ENCODE data around the gene GAREM1. TPM values are rescaled to one million over a fixed set of nuclear protein-coding genes. Genes with fewer than 3 reads are reported as not detected.
"Not testable (repeated sequence)": the region's sequence is repeated elsewhere in the genome, so short reads cannot be mapped to it uniquely, and the experiment has no call there.

The GAREM1 gene
- total RNA-seq, 3 donors from 2014 or later: 14.5 to 29.0 (median 19.6) TPM

DNA sequence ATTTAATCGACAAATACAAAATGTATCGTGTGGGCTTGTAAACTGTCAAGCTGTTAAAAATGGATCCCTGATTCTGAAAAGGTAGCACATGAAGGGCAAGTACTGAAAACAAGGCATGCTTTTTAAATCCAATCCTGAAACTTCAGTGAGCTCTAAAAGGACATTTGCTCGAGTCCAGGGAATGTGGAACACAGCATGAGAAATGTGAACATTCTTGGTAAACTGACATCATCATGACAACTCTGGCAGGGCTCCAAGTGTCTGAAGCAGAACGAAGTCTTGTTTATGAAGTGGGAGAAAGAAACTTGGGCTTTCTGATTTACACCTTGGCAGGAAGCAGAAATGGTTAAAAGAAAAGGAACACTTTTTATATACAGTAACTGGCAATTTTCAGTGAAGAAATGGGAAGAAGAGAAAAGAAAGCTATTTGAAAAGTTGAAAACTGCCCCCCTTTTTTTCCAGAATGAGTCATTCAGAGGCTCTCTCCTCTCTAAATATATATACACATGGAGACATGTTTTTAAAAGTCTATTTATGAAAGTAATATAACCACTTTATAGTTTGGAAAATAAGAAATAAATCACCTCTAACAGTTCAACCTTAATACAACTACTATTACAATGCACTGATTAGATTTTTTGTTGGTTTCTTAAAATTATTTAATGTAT lies 120.8 kb downstream of the GAREM1 start:
- Histone ChIP-seq H3K4me1 (ENCODE audit: low read depth) (no peaks in the 10 kb centered on the region), H3K4me3 (no peak overlapping the region)
- ATAC-seq: peak; percentile 33

DNA sequence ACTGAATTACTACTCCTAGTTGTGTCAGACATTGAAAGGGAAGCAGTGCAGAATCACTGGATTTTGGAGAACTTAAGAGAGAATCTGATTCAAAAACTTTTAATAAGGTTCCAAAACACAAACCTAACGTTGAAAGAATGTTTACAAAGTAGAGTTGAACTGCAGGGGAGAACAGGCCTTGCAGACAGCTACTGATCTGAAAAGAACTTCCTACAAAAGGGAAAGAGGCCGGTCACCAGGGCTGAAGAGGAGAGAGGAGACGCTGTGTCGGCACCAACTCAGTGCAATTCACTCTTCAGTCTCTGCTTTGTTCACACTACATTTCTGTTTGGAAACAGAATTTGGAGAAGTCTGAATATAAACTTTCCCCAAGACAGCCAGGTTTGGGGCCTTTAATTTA lies 124.0 kb downstream of the GAREM1 start:
- no peaks in the 10 kb centered on the region for H3K4me1 ChIP-seq (ENCODE audit: low read depth)
- no peaks in the 10 kb centered on the region for H3K36me3 ChIP-seq (ENCODE audit: low read depth)
- H3K9me3 ChIP-seq: no peaks in the 10 kb centered on the region
- intact Hi-C loops (cut with DNase I, micrococcal nuclease): no loop called here
- no peak overlapping the region for H3K4me3 ChIP-seq
- no peak for DNase-seq
- TF ChIP-seq, protein P1, sequence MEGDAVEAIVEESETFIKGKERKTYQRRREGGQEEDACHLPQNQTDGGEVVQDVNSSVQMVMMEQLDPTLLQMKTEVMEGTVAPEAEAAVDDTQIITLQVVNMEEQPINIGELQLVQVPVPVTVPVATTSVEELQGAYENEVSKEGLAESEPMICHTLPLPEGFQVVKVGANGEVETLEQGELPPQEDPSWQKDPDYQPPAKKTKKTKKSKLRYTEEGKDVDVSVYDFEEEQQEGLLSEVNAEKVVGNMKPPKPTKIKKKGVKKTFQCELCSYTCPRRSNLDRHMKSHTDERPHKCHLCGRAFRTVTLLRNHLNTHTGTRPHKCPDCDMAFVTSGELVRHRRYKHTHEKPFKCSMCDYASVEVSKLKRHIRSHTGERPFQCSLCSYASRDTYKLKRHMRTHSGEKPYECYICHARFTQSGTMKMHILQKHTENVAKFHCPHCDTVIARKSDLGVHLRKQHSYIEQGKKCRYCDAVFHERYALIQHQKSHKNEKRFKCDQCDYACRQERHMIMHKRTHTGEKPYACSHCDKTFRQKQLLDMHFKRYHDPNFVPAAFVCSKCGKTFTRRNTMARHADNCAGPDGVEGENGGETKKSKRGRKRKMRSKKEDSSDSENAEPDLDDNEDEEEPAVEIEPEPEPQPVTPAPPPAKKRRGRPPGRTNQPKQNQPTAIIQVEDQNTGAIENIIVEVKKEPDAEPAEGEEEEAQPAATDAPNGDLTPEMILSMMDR (IDR thresholded peaks at IDR 0.05): no peak
- no peak for ATAC-seq

More for the DNA sequence above, 120.8 kb downstream of the GAREM1 start:
- TF ChIP-seq, protein P1 (IDR thresholded peaks at IDR 0.05): no peak
- H3K9me3 ChIP-seq: no peaks in the 10 kb centered on the region
- intact Hi-C loops (cut with DNase I, micrococcal nuclease): no loop called here
- peak in 1 of 3 donors; percentile 56 for DNase-seq
- no peaks in the 10 kb centered on the region for H3K36me3 ChIP-seq (ENCODE audit: low read depth)

DNA sequence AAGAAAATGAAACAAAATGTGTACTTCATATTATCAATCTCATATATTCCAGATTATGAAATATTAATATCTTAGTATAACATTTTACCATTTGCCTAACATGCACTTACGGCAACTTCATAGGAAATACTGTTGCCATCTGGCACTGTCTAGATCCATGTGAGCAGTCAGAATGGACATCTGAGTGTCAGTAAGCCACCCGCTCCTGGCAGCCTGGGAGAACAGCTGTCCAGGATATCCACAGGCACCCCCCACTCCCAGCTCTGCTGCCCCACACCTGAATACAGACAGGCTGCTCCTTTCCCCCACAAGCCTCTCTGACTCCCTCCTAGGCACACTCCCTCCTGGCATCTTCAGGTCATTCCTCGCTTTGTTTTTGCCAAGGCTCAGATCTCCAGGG lies 127.0 kb downstream of the GAREM1 start:
- no peak for ATAC-seq
- DNase-seq: no peak
- Histone ChIP-seq H3K9me3 (no peaks in the 10 kb centered on the region), H3K4me3 (no peak overlapping the region), H3K36me3 (ENCODE audit: low read depth) (no peaks in the 10 kb centered on the region), H3K4me1 (ENCODE audit: low read depth) (no peaks in the 10 kb centered on the region)
- TF ChIP-seq, protein P1 (IDR thresholded peaks at IDR 0.05): no peak
- intact Hi-C loops (cut with DNase I, micrococcal nuclease): no loop called here

DNA sequence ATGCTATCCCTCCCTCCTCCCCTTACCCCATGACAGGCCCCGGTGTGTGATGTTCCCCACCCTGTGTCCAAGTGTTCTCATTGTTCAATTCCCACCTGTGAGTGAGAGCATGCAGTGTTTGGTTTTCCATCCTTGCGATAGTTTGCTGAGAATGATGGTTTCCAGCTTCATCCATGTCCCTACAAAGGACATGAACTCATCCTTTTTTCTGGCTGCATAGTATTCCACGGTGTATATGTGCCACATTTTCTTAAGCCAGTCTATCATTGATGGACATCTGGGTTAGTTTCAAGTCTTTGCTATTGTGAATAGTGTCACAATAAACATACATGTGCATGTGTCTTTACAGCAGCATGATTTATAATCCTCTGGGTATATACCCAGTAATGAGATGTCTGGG lies 129.6 kb downstream of the GAREM1 start:
- H3K4me1 ChIP-seq (ENCODE audit: low read depth); ATAC-seq; H3K4me3 ChIP-seq; DNase-seq; H3K9me3 ChIP-seq; H3K36me3 ChIP-seq (ENCODE audit: low read depth); intact Hi-C loops (cut with DNase I, micrococcal nuclease): not testable (repeated sequence)

DNA sequence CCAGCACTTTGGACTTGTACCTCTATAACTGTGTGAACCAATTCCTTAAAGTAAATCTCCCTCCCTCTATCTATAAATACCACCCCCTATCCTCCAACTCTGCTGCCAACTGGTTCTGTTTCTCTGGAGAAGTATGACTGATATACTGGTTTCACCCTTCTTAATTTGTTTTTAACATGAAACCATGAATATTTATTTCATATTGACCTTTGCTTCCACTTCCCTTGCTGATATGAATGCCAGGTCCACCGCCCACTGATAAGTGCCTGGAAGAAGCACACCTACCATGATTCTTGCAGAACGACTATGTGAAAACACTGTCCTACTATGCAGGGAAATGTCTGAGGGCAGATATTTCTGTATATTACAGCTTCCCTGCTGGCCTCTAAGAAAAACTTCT lies 131.6 kb downstream of the GAREM1 start:
- H3K9me3 ChIP-seq: no peaks in the 10 kb centered on the region
- H3K36me3 ChIP-seq (ENCODE audit: low read depth): no peaks in the 10 kb centered on the region
- intact Hi-C loops (cut with DNase I, micrococcal nuclease): no loop called here
- H3K4me3 ChIP-seq: no peak overlapping the region
- H3K4me1 ChIP-seq (ENCODE audit: low read depth): no peaks in the 10 kb centered on the region
- DNase-seq (no peak), ATAC-seq (peak; percentile 15)
- TF ChIP-seq, protein P1 (IDR thresholded peaks at IDR 0.05): no peak

DNA sequence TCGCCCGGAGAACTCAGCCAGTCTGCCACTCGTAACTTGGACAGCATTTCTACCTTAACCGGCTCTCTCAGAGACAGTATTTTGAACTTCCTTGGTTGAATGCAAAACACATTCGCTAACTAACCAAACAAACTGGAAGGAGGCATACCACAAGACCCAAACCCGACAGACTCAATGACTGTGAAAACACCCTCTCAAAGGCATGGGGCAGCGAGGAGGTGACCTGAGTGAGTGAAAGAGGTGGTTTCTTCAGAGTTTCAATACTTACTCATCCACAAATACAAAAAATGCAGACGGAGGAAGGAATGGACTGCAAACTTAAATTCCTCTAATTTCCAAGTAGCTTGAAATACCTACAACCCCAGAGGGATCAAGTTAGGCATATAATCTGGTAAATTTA lies 132.9 kb downstream of the GAREM1 start:
- TF ChIP-seq, protein P1 (IDR thresholded peaks at IDR 0.05): no peak
- no peak for ATAC-seq
- no peaks in the 10 kb centered on the region for H3K4me1 ChIP-seq (ENCODE audit: low read depth)

More for the DNA sequence above, 132.9 kb downstream of the GAREM1 start:
- no peak for DNase-seq
- no peak overlapping the region for H3K4me3 ChIP-seq
- H3K9me3 ChIP-seq: no peaks in the 10 kb centered on the region
- intact Hi-C loops (cut with DNase I, micrococcal nuclease): no loop called here
- H3K36me3 ChIP-seq (ENCODE audit: low read depth): no peaks in the 10 kb centered on the region

All from mucosa of descending colon (tissue), 3 donors.